Body of pancreas (tissue), 4 donors: Measurements from ENCODE around the gene PPP2R2B. TPM values are rescaled to one million over a fixed set of nuclear protein-coding genes. Genes with fewer than 3 reads are reported as not detected.

ENCODE experiments used
- ATAC-seq: fragments of 150-250 bp; one replicate; pipeline ENCODE4 v1.9.1; 2016
- DNase-seq, 4 donors: peaks; one replicate each; pipeline ENCODE4 v3.0.0-alpha.2; 2019
- H3K27ac ChIP-seq, 4 donors: fragments of 200-600 bp; sonication (generic); 1 replicate in 3 of 4; 2 replicates in 1 of 4; pipeline versions ENCODE4 v1.5.1 to v1.6.1; 2016 to 2019; ENCODE audit warnings: mild to moderate bottlenecking in 1 of 4, mixed read lengths in 1 of 4, moderate library complexity in 1 of 4
- H3K27me3 ChIP-seq, 2 donors: fragments of 200-600 bp; sonication (generic); one replicate each; pipeline ENCODE4 v1.6.0; 2016; ENCODE audit warnings: mild to moderate bottlenecking in 1 of 2
- H3K36me3 ChIP-seq, 2 donors: fragments of 200-600 bp; sonication (generic); replicated peaks in 1 of 2; 2 replicates each; pipeline ENCODE4 v1.5.1; 2016; ENCODE audit warnings: low read depth in 2 of 2; ENCODE audit not compliant: insufficient read depth in 1 of 2
- H3K4me1 ChIP-seq: fragments of 200-600 bp; sonication (generic); one replicate; pipeline ENCODE4 v1.6.0; 2016
- H3K4me3 ChIP-seq, 2 donors: fragments of 200-600 bp; sonication (generic); 1 replicate in 1 of 2; 2 replicates in 1 of 2; pipeline ENCODE4 v1.5.1; 2016 to 2019
- H3K9me3 ChIP-seq, 3 donors: fragments of 200-600 bp; sonication (generic); 1 replicate in 2 of 3; 2 replicates in 1 of 3; pipeline ENCODE4 v1.5.1; 2016
- POLR2A ChIP-seq, 3 donors: fragments of 450-650 bp; IDR thresholded peaks; one replicate each; pipeline ENCODE4 v1.6.1; 2016; ENCODE audit warnings: antibody characterized with exemption in 3 of 3, mild to moderate bottlenecking in 2 of 3
- WGBS, 2 donors: methylation state at CpG; one replicate each; pipeline ENCODE4 v1.1.5; 2017; 5-methylcytosine and 5-hydroxymethylcytosine counted together
- intact Hi-C: fragments of 100-400 bp; cut with DNase I; formaldehyde crosslinking; loops from one replicate; pipeline ENCODE4 v1.15.1; 2023
- total RNA-seq, 2 donors: library from RNA; depleted of rRNA; stranded (reverse); fragments of >200 nt; gene quantifications; one replicate each; pipeline ENCODE4 v1.1.0, GENCODE V29; 2016
- TF ChIP-seq, protein P1 (sequence below), 7 experiments: fragments of 450-650 bp in 4 of 7; fragments of 200-600 bp in 3 of 7; sonication (generic) in 3 of 7; IDR thresholded peaks; one replicate each; pipeline ENCODE4 v1.5.1; 2016 to 2019; ENCODE audit warnings: antibody characterized with exemption in 7 of 7

PPP2R2B gene
- total RNA-seq, 2 donors from 2014 or later, result 0.26 TPM; not detected in 1

DNA sequence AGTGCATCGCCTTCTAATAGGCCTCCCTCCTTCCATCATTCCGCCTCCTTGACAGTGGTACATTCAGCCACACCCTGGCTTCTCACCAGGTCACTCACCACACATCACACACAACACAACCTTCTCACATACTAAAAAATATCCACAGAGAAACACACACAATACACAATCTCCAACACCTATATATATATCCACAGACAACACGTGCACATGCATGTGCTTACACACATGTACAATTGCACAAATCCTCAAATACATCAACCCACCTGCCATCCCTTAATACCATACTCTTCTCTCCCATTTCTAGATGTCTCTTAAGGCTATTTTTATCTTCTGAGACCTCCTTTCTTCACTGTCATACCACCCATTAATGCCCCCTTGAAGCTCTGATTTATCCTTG, 57.6 kb downstream of the PPP2R2B start:
- TF ChIP-seq, protein P1, sequence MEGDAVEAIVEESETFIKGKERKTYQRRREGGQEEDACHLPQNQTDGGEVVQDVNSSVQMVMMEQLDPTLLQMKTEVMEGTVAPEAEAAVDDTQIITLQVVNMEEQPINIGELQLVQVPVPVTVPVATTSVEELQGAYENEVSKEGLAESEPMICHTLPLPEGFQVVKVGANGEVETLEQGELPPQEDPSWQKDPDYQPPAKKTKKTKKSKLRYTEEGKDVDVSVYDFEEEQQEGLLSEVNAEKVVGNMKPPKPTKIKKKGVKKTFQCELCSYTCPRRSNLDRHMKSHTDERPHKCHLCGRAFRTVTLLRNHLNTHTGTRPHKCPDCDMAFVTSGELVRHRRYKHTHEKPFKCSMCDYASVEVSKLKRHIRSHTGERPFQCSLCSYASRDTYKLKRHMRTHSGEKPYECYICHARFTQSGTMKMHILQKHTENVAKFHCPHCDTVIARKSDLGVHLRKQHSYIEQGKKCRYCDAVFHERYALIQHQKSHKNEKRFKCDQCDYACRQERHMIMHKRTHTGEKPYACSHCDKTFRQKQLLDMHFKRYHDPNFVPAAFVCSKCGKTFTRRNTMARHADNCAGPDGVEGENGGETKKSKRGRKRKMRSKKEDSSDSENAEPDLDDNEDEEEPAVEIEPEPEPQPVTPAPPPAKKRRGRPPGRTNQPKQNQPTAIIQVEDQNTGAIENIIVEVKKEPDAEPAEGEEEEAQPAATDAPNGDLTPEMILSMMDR (IDR thresholded peaks at IDR 0.05), result no peak
- Histone ChIP-seq H3K27ac (no peak overlapping the region), H3K27me3 (no peaks in the 10 kb centered on the region), H3K4me1 (no peaks in the 10 kb centered on the region), H3K36me3 (no peaks in the 10 kb centered on the region), H3K9me3 (no peaks in the 10 kb centered on the region), H3K4me3 (no peak overlapping the region)
- DNase-seq, result no peak
- 77 to 87% methylated on average over 3 of the region's 3 CpGs for WGBS, 2 donors
- ATAC-seq, result no peak
- intact Hi-C loops, result no loop called here

DNA sequence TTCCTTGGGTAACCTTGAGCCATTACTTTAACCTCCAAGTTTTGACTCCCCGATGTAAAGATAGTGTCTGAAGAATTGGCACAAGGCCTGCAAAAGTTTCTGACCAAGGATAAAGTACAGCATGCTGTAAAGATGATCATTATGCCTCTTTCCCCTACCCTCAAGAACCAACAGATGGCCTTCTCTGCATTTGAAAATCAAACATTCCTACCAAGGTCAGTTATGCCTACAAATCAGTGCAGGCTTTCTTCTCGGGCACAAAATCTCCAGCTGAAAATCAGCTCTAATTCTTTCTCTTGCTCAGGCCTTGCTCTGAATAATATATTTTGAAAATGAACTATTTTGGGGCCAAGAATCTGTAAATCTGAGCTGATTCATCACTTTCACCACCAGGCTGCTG, 59.7 kb downstream of the PPP2R2B start:
- no peaks in the 10 kb centered on the region for H3K27me3 ChIP-seq
- intact Hi-C loops, result no loop called here
- 30 to 34% methylated on average over 2 of the region's 2 CpGs for WGBS, 2 donors
- TF ChIP-seq, protein P1 (IDR thresholded peaks at IDR 0.05), result no peak
- TF ChIP-seq POLR2A (IDR thresholded peaks at IDR 0.05), result no peak
- DNase-seq (no peak), ATAC-seq (no peak)
- H3K9me3 ChIP-seq, result no peaks in the 10 kb centered on the region
- no peaks in the 10 kb centered on the region for H3K36me3 ChIP-seq
- H3K4me3 ChIP-seq, result no peak overlapping the region
- H3K27ac ChIP-seq, result no peak overlapping the region
- H3K4me1 ChIP-seq, result no peaks in the 10 kb centered on the region

DNA sequence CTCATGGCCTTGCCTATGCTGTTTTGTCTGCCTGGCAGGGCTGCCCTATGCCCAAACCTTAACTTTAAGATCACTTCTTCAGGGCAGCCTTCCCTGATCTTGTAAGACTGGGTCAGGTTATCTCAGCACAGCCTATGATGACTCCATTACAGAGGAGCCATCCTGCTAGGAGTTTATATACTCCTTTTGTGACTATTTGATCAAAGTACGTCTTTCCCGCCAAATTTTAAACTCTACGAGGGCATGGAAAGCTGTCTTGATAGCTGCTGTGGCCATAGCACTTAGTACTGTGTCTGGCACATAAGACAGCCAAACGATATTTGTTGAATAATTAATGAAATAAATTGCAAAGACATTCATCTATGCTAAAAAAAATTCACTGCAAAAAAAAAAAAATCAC, 60.6 kb downstream of the PPP2R2B start:
- Histone ChIP-seq H3K36me3 (no peaks in the 10 kb centered on the region), H3K27ac (no peak overlapping the region), H3K4me1 (no peaks in the 10 kb centered on the region), H3K27me3 (no peaks in the 10 kb centered on the region), H3K9me3 (no peaks in the 10 kb centered on the region), H3K4me3 (no peak overlapping the region)
- TF ChIP-seq, protein P1 (IDR thresholded peaks at IDR 0.05), result no peak
- DNase-seq, result no peak
- WGBS, 2 donors, result 51 to 70% methylated on average over 4 of the region's 4 CpGs
- intact Hi-C loops, result no loop called here
- no peak for ATAC-seq

DNA sequence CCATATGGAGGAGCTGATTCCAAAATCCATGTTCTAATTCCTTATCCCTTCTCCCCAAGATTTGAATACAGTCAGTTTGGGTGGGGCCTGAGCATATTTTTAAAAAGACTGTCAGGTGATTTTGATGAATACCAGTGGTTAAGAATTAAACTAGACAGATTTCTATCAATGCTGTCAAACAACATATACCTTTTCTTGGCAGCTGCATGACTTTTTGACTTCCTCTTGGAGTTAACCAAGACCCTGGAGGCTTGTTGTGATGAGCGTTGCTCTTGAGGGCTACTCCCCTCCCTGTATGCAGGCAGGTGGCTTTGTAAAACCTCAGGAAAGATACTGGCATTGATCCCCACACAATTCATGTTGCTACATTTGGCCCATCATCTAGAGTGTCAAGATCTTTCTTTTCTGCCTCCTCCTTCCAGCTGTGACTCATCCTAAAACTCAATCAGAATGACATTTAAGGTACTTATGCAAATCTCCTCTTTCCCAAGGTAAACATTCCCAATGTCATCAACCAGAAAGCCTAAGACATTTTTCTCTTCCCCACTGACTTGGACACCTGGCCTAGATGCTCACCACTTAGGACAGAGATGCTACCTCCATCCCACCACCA, 61.7 kb downstream of the PPP2R2B start:
- ATAC-seq, result no peak
- H3K27me3 ChIP-seq, result no peaks in the 10 kb centered on the region
- no peak for TF ChIP-seq POLR2A (IDR thresholded peaks at IDR 0.05)
- TF ChIP-seq, protein P1 (IDR thresholded peaks at IDR 0.05), result no peak
- no peaks in the 10 kb centered on the region for H3K36me3 ChIP-seq
- no peak overlapping the region for H3K4me3 ChIP-seq
- H3K4me1 ChIP-seq, result no peaks in the 10 kb centered on the region
- no peaks in the 10 kb centered on the region for H3K9me3 ChIP-seq
- no peak for DNase-seq
- H3K27ac ChIP-seq, result no peak overlapping the region
- intact Hi-C loops, result no loop called here
- WGBS, 2 donors, result 56 to 70% methylated on average over 1 of the region's 1 CpG

DNA sequence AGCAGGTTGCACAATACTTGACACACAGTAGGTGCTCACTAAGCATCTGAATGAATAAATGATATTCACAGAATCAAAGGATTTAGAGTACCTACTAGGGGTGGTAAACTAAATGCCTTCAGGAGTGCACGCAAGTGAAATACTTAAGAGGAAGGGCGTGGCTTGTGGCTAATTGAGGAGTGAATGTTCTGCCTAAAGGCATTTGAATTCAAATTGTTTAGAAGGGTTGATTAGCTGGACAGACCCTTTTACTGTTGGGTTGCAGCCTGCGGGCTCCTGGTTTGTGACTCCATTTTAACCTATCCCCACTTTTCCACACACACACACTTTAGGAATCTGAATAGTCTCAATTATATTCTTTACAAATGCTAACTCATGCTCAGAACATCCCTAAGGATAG, 63.1 kb downstream of the PPP2R2B start:
- Histone ChIP-seq H3K27me3 (no peaks in the 10 kb centered on the region), H3K4me1 (no peaks in the 10 kb centered on the region), H3K9me3 (no peaks in the 10 kb centered on the region), H3K4me3 (no peak overlapping the region), H3K36me3 (no peaks in the 10 kb centered on the region), H3K27ac (no peak overlapping the region)
- no peak for DNase-seq
- no peak for TF ChIP-seq POLR2A (IDR thresholded peaks at IDR 0.05)
- TF ChIP-seq, protein P1 (IDR thresholded peaks at IDR 0.05), result no peak
- intact Hi-C loops, result no loop called here
- ATAC-seq, result no peak
- 74 to 91% methylated on average over 3 of the region's 3 CpGs for WGBS, 2 donors
